GM12878 (cell line): ENCODE data around the gene LBHD1. TPM values are rescaled to one million over a fixed set of nuclear protein-coding genes. Genes with fewer than 3 reads are reported as not detected.

Source experiments
- ATAC-seq: fragments of 200-7000 bp; cut with Tn5 transposase; 3 replicates; pipeline ENCODE4 v1.9.1; 2020; ENCODE audit warnings: mild to moderate bottlenecking, moderate library complexity
- BruUV-seq: library from RNA; stranded (reverse); fragments of 400-500 nt; replicated peaks from 2 replicates; lab custom pipeline; 2021; lab: Mats Ljungman, UMichigan
- CTCF ChIA-PET: fragments of 300-600 bp; sonication (Branson Sonifier 250); formaldehyde crosslinking; extraction: SDS; loops from one replicate; lab custom pipeline; 2021; ENCODE audit warnings: inconsistent platforms; lab: Yijun Ruan, JAX
- POLR2A ChIA-PET: fragments of 350-600 bp; formaldehyde crosslinking; extraction: SDS; loops from one replicate; lab custom pipeline; 2021; ENCODE audit warnings: inconsistent platforms; lab: Charles Lee
- RAD21 ChIA-PET: fragments of 300-600 bp; sonication (Branson Sonifier 250); formaldehyde crosslinking; loops from one replicate; lab custom pipeline; 2023; ENCODE audit warnings: antibody characterized with exemption; ENCODE audit not compliant: unreplicated experiment; lab: Charles Lee
- SMC1A ChIA-PET: fragments of 300-600 bp; sonication (Branson Sonifier 250); formaldehyde crosslinking; loops from one replicate; lab custom pipeline; 2023; ENCODE audit not compliant: unreplicated experiment, uncharacterized antibody; lab: Charles Lee
- DNase-seq: peaks from one replicate; pipeline ENCODE4 v3.0.0-alpha.2; 2011; ENCODE audit warnings: low read depth, low spot score
- FAIRE-seq: peaks from 3 replicates; lab custom pipeline; 2011; peaks lifted over from hg19 to GRCh38; lab: Jason Lieb, UNC
- H2AFZ ChIP-seq: 2 replicates; pipeline ENCODE4 v1.6.0; 2011; ENCODE audit warnings: low read depth, low read length, control low read depth; ENCODE audit not compliant: control insufficient read depth
- H3K27ac ChIP-seq: 2 replicates; pipeline ENCODE4 v1.5.1; 2011; ENCODE audit warnings: control low read depth; ENCODE audit not compliant: control insufficient read depth, insufficient read depth
- H3K27me3 ChIP-seq, 2 experiments: replicated peaks in 1 of 2; 2 replicates each; pipeline versions ENCODE4 v1.6.0 to v1.6.1; 2011; ENCODE audit warnings: low read length in 1 of 2; ENCODE audit not compliant: control insufficient read depth in 2 of 2, insufficient read depth in 2 of 2
- H3K36me3 ChIP-seq, 2 experiments: 2 replicates each; pipeline ENCODE4 v1.5.1; 2011; ENCODE audit warnings: low read length in 1 of 2; ENCODE audit not compliant: control insufficient read depth in 2 of 2, insufficient read depth in 2 of 2
- H3K4me1 ChIP-seq: 2 replicates; pipeline ENCODE4 v1.6.1; 2011; ENCODE audit warnings: mild to moderate bottlenecking, low read length, moderate library complexity, mixed read lengths; ENCODE audit not compliant: control insufficient read depth, insufficient read depth
- H3K4me2 ChIP-seq: 2 replicates; pipeline ENCODE4 v1.6.0; 2011; ENCODE audit warnings: control low read depth; ENCODE audit not compliant: control insufficient read depth, insufficient read depth
- H3K4me3 ChIP-seq: fragments of 200-600 bp; sonication (generic); 2 replicates; pipeline ENCODE4 v1.5.1; 2016
- H3K79me2 ChIP-seq: 2 replicates; pipeline ENCODE4 v1.6.0; 2011; ENCODE audit warnings: low read length; ENCODE audit not compliant: control insufficient read depth, insufficient read depth
- H3K9ac ChIP-seq: 2 replicates; pipeline ENCODE4 v1.8.0; 2011; ENCODE audit warnings: low read length, control low read depth, mixed read lengths; ENCODE audit not compliant: control insufficient read depth, insufficient read depth
- H3K9me3 ChIP-seq: replicated peaks from 3 replicates; pipeline ENCODE4 v1.5.1; 2011; ENCODE audit warnings: mild to moderate bottlenecking, low read length; ENCODE audit not compliant: control insufficient read depth, insufficient read depth
- H4K20me1 ChIP-seq: 2 replicates; pipeline ENCODE4 v1.6.0; 2011; ENCODE audit not compliant: control insufficient read depth, insufficient read depth
- ETV6 ChIP-seq, 2 experiments: fragments of 450-650 bp in 1 of 2; IDR thresholded peaks in 1 of 2; conservative IDR thresholded peaks in 1 of 2; 2 replicates each; pipeline ENCODE4 v1.6.1; 2014; ENCODE audit warnings: antibody characterized with exemption in 1 of 2, borderline replicate concordance in 1 of 2, low read depth in 1 of 2, mild to moderate bottlenecking in 1 of 2, moderate library complexity in 1 of 2
- FOS ChIP-seq: IDR thresholded peaks from 3 replicates; pipeline ENCODE4 v1.6.1; 2011; ENCODE audit warnings: borderline replicate concordance; ENCODE audit not compliant: insufficient read length; ENCODE audit errors: extremely low read depth
- HDAC6 ChIP-seq: fragments of 200-600 bp; sonication (generic); IDR thresholded peaks from one replicate; pipeline ENCODE4 v1.8.0; 2017; ENCODE audit warnings: antibody characterized with exemption; ENCODE audit not compliant: unreplicated experiment
- MEF2A ChIP-seq: IDR thresholded peaks from 2 replicates; pipeline ENCODE4 v1.6.1; 2011; ENCODE audit warnings: low read depth, mild to moderate bottlenecking, low read length, moderate library complexity; ENCODE audit not compliant: insufficient read depth
- MYB ChIP-seq: fragments of 150-350 bp; IDR thresholded peaks from 2 replicates; pipeline ENCODE4 v1.6.1; 2014; ENCODE audit warnings: mild to moderate bottlenecking, low read depth, low read length, borderline replicate concordance
- NFYA ChIP-seq: IDR thresholded peaks from 2 replicates; pipeline ENCODE4 v1.6.1; 2011; ENCODE audit warnings: low read depth, mild to moderate bottlenecking, low read length, improper control_type of control experiment, borderline replicate concordance
- NR2C1 ChIP-seq: fragments of 450-650 bp; IDR thresholded peaks from 2 replicates; pipeline ENCODE4 v1.6.1; 2017; ENCODE audit warnings: antibody characterized with exemption, mild to moderate bottlenecking, moderate library complexity
- NR2F1 ChIP-seq: fragments of 450-650 bp; conservative IDR thresholded peaks from 2 replicates; pipeline ENCODE4 v1.6.1; 2017; ENCODE audit warnings: mild to moderate bottlenecking
- SIN3A ChIP-seq: IDR thresholded peaks from 2 replicates; pipeline ENCODE4 v1.6.1; 2012; ENCODE audit warnings: low read depth, low read length, improper control_type of control experiment
- SIX5 ChIP-seq: IDR thresholded peaks from 2 replicates; pipeline ENCODE4 v1.6.1; 2011; ENCODE audit warnings: mild to moderate bottlenecking, low read depth, low read length, moderate library complexity; ENCODE audit not compliant: severe bottlenecking
- SUPT20H ChIP-seq: IDR thresholded peaks from 2 replicates; pipeline ENCODE4 v1.6.1; 2011; ENCODE audit warnings: low read depth, mild to moderate bottlenecking, low read length, moderate library complexity, borderline replicate concordance; ENCODE audit not compliant: control insufficient read depth
- WGBS: methylation state at CpG from one replicate; pipeline ENCODE4 v1.1.6; 2016; ENCODE audit warnings: low lambda C conversion rate; ENCODE audit not compliant: insufficient replicate concordance, insufficient coverage; ENCODE audit errors: missing lambda C conversion rate; 5-methylcytosine and 5-hydroxymethylcytosine counted together
- in situ Hi-C: fragments of 300-500 bp; cut with MboI; formaldehyde crosslinking; loops from 9 replicates; pipeline ENCODE4 v1.14.3; 2018; ENCODE audit warnings: mixed read lengths
- intact Hi-C: fragments of 100-400 bp; cut with micrococcal nuclease; formaldehyde crosslinking; loops from one replicate; pipeline ENCODE4 v1.14.2; 2022; ENCODE audit not compliant: unreplicated experiment
- polyA plus RNA-seq, 11 experiments: library from polyadenylated mRNA; depleted of rRNA in 4 of 11; unstranded in 6 of 11; stranded (reverse) in 5 of 11; fragments of >200 nt; fragmentation: Nextera tagmentation in 4 of 11; fragmentation: Illumina TruSeq in 1 of 11; extraction: Ambion mirVana in 4 of 11; extraction: Trizol in 1 of 11; gene quantifications; 1 replicate in 1 of 11; 2 replicates in 10 of 11; pipeline versions ENCODE4 v1.2.1 to v1.2.3, GENCODE V29; 2011 to 2016; ENCODE audit warnings: inconsistent platforms in 2 of 11, missing spikeins in 2 of 11, low read depth in 1 of 11
- total RNA-seq, 4 experiments: library from RNA; depleted of rRNA in 3 of 4; stranded (reverse); fragments of >200 nt in 3 of 4; fragmentation: Illumina TruSeq in 1 of 4; extraction: Trizol in 1 of 4; gene quantifications; 2 replicates each; pipeline versions ENCODE4 v1.2.1 to v1.2.3, GENCODE V29; 2013 to 2021
- TF ChIP-seq, protein P1 (sequence below): fragments of 450-650 bp; IDR thresholded peaks from 2 replicates; pipeline ENCODE4 v1.6.1; 2018; ENCODE audit warnings: mild to moderate bottlenecking, low read depth, moderate library complexity; ENCODE audit not compliant: partially characterized antibody
- TF ChIP-seq, protein P2 (sequence below): fragments of 450-650 bp; IDR thresholded peaks from 2 replicates; pipeline ENCODE4 v1.6.1; 2017; ENCODE audit warnings: mild to moderate bottlenecking, low read depth, inconsistent platforms; ENCODE audit not compliant: poor library complexity, severe bottlenecking

LBHD1 gene
- total and polyA plus RNA-seq, 10 of the 15 experiments (the other 5 are each of a cell fraction or from before 2014, with no cell fraction given): 0.79 to 12.0 (median 7.6) TPM

DNA sequence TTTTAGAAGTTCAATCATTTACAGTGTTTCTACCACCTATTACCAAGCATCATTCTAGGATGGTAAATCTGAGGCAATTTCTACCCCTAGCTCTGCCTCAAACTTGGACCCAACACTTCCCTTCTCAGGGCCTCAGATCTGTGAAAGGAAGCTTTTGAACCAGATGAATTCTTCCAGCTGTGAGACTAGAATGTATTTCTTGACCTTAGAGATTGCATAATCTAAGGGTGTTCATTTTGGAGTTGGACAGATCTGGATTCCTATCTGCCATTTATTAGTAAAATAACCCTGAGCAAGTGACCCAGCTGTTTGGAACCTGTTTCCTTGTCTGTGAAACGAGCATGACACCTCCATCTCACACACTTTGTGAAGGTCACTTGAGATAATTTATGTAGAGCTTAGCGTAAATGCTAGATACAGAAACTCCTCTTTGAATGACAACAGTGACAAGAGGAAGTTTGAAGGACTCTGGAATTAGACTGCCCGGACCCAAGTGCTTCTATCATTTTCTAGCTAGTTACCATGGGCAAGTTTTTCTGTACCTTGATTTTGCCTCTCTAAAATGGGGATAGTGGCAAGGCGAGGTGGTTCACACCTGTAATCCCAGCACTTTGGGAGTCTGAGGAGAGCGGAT is 15.2 kb downstream of the LBHD1 start (continued):
- TF ChIP-seq, protein P1, sequence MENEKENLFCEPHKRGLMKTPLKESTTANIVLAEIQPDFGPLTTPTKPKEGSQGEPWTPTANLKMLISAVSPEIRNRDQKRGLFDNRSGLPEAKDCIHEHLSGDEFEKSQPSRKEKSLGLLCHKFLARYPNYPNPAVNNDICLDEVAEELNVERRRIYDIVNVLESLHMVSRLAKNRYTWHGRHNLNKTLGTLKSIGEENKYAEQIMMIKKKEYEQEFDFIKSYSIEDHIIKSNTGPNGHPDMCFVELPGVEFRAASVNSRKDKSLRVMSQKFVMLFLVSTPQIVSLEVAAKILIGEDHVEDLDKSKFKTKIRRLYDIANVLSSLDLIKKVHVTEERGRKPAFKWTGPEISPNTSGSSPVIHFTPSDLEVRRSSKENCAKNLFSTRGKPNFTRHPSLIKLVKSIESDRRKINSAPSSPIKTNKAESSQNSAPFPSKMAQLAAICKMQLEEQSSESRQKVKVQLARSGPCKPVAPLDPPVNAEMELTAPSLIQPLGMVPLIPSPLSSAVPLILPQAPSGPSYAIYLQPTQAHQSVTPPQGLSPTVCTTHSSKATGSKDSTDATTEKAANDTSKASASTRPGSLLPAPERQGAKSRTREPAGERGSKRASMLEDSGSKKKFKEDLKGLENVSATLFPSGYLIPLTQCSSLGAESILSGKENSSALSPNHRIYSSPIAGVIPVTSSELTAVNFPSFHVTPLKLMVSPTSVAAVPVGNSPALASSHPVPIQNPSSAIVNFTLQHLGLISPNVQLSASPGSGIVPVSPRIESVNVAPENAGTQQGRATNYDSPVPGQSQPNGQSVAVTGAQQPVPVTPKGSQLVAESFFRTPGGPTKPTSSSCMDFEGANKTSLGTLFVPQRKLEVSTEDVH: no peak
- TF ChIP-seq, protein P2, sequence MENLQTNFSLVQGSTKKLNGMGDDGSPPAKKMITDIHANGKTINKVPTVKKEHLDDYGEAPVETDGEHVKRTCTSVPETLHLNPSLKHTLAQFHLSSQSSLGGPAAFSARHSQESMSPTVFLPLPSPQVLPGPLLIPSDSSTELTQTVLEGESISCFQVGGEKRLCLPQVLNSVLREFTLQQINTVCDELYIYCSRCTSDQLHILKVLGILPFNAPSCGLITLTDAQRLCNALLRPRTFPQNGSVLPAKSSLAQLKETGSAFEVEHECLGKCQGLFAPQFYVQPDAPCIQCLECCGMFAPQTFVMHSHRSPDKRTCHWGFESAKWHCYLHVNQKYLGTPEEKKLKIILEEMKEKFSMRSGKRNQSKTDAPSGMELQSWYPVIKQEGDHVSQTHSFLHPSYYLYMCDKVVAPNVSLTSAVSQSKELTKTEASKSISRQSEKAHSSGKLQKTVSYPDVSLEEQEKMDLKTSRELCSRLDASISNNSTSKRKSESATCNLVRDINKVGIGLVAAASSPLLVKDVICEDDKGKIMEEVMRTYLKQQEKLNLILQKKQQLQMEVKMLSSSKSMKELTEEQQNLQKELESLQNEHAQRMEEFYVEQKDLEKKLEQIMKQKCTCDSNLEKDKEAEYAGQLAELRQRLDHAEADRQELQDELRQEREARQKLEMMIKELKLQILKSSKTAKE: no peak
- TF ChIP-seq ETV6 (conservative IDR thresholded peaks at IDR 0.05 in 1 of 2, IDR thresholded peaks at IDR 0.05 in 1 of 2; ENCODE audit: borderline replicate concordance in 1 of 2, low read depth in 1 of 2): no peak
- TF ChIP-seq, all 136 proteins: peak for 0

DNA sequence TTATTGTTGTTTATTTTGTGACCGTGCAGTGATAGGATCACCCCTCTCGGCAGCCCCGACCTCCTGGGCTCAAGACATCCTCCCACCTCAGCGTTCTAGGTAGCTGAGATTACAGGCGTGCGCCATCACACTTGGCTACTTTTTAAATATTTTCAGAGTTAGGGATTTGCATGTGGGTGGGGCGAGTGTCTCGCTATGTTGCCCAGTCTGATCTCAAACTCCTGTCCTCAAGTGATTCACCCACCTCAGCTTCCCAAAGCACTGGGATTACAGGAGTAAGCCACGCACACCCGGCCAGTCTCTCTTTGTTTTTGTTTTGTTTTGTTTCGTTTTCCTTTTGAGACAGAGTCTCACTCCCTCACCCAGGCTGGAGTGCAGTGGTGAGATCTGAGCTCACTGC is 17.8 kb downstream of the LBHD1 start:
- H3K4me1 ChIP-seq: peaks cover 6% of the 10 kb centered on the region
- H3K4me3 ChIP-seq: no peak overlapping the region
- no TSS peak for BruUV-seq
- H3K4me2 ChIP-seq: peak overlapping the region; percentile 68
- DNase-seq: no peak
- CTCF ChIA-PET: interaction anchor here (0.6 to 1.2 kb wide), 5 partner anchors 11 to 1175 kb away, joined by 3 to 4 read pairs (median 3); partner anchors contain the start of genes C11orf98 and CSKMT
- RAD21 ChIA-PET: interaction anchor here (1.7 kb wide), 1 partner anchor 11 kb away, joined by 10 read pairs; the partner anchor contains the start of genes C11orf98 and CSKMT
- no peak overlapping the region for H3K27ac ChIP-seq
- peak overlapping the region; percentile 82 for H2AFZ ChIP-seq
- no peaks in the 10 kb centered on the region for H3K9me3 ChIP-seq
- FAIRE-seq: no peak
- intact Hi-C loops (no loop called here), in situ Hi-C loops (no loop called here)
- SMC1A ChIA-PET: interaction anchor here (1.3 to 5.0 kb wide), 6 partner anchors 9 to 62 kb away, joined by 3 to 41 read pairs (median 6); partner anchors contain the start of genes C11orf98, CSKMT, GANAB and LBHD1
- H3K27me3 ChIP-seq: no peaks in the 10 kb centered on the region
- 46% methylated on average over 11 of the region's 11 CpGs for WGBS
- peaks cover under 1 to 4% of the 10 kb centered on the region in 2 experiments; a peak in 1 of 4 replicates for H3K36me3 ChIP-seq
- H4K20me1 ChIP-seq: no peaks in the 10 kb centered on the region; the same call in 1 of the 2 replicates
- POLR2A ChIA-PET: interaction anchor here (0.6 to 14.6 kb wide), 7 partner anchors 10 to 1585 kb away, joined by 3 to 295 read pairs (median 5); partner anchors contain the start of genes C11orf98, CSKMT, LBHD1 and UQCC3
- TF ChIP-seq SIX5 (no peak), FOS (no peak), MYB (no peak), MEF2A (no peak), NFYA (no peak), SUPT20H (no peak), NR2C1 (no peak), NR2F1 (no peak), SIN3A (no peak), HDAC6 (no peak)
- no peak overlapping the region for H3K9ac ChIP-seq
- H3K79me2 ChIP-seq: peaks cover 23% of the 10 kb centered on the region
- ATAC-seq: no peak
